ENCODE measurements around the gene MYO1E. TPM values are rescaled to one million over a fixed set of nuclear protein-coding genes. Genes with fewer than 3 reads are reported as not detected.

The MYO1E gene
- polyA plus RNA-seq, 1 experiment = 34.0 TPM

DNA sequence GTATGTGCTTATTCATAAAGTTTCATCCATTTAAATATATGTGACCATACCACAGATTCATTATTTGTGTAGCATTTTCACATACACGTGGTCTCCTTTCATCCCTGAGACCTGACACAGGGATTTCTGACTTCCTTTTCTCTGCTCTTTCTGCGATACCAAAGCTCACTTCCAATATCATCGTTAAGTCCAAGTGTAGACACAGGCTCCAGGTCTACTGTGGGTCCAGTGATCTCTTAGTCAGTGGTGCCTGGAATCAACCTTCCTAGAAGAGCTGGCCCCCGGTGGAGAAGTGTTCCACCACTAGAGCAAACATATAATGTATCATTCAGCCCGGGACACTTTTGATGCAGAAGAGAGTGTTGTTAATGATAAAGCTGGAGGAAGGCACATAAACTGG, 93.6 kb downstream of the MYO1E start:
- no peak for DNase-seq (ENCODE audit: low read depth)
- no peaks in the 10 kb centered on the region for H3K27me3 ChIP-seq (ENCODE audit: control insufficient read depth, insufficient read depth, low read length)
- no peak overlapping the region for H3K4me3 ChIP-seq (ENCODE audit: low read depth, low read length)
- ChIA-PET CTCF (no interaction called here), POLR2A (no interaction called here)
- H3K36me3 ChIP-seq (ENCODE audit: control insufficient read depth, insufficient read depth, low read length) = no peaks in the 10 kb centered on the region; the same call in 1 of the 2 replicates
- TF ChIP-seq, protein P1, sequence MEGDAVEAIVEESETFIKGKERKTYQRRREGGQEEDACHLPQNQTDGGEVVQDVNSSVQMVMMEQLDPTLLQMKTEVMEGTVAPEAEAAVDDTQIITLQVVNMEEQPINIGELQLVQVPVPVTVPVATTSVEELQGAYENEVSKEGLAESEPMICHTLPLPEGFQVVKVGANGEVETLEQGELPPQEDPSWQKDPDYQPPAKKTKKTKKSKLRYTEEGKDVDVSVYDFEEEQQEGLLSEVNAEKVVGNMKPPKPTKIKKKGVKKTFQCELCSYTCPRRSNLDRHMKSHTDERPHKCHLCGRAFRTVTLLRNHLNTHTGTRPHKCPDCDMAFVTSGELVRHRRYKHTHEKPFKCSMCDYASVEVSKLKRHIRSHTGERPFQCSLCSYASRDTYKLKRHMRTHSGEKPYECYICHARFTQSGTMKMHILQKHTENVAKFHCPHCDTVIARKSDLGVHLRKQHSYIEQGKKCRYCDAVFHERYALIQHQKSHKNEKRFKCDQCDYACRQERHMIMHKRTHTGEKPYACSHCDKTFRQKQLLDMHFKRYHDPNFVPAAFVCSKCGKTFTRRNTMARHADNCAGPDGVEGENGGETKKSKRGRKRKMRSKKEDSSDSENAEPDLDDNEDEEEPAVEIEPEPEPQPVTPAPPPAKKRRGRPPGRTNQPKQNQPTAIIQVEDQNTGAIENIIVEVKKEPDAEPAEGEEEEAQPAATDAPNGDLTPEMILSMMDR (IDR thresholded peaks at IDR 0.05; ENCODE audit: insufficient read depth, low read depth, low read length) = no peak

DNA sequence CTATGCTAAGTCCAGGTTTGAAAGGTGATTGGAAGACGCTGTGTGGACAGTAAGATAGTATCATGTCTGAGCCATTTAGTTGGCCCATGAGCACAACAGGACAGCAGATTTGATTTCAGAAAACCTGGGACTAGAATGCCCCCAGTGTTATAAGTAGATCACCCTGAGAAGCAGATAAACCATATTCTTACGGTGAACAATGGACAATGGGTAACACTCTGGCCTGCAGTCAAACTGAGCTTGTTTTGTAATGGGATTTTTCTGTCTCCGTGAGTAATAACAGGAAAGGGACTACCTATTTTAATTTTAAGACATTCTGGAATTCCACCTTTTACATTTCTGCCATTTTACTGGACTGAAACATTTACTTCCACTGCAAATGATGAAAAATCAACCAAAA, 94.6 kb downstream of the MYO1E start:
- no peak overlapping the region for H3K4me3 ChIP-seq (ENCODE audit: low read depth, low read length)
- TF ChIP-seq, protein P1 (IDR thresholded peaks at IDR 0.05; ENCODE audit: insufficient read depth, low read depth, low read length) = no peak
- DNase-seq (ENCODE audit: low read depth) = no peak
- H3K27me3 ChIP-seq (ENCODE audit: control insufficient read depth, insufficient read depth, low read length) = no peaks in the 10 kb centered on the region
- ChIA-PET POLR2A (interaction anchor here (0.6 kb wide), 1 partner anchor 1104 kb away, joined by 3 read pairs; no protein-coding TSS in a partner anchor), CTCF (no interaction called here)
- H3K36me3 ChIP-seq (ENCODE audit: control insufficient read depth, insufficient read depth, low read length) = no peaks in the 10 kb centered on the region; the same call in 1 of the 2 replicates

DNA sequence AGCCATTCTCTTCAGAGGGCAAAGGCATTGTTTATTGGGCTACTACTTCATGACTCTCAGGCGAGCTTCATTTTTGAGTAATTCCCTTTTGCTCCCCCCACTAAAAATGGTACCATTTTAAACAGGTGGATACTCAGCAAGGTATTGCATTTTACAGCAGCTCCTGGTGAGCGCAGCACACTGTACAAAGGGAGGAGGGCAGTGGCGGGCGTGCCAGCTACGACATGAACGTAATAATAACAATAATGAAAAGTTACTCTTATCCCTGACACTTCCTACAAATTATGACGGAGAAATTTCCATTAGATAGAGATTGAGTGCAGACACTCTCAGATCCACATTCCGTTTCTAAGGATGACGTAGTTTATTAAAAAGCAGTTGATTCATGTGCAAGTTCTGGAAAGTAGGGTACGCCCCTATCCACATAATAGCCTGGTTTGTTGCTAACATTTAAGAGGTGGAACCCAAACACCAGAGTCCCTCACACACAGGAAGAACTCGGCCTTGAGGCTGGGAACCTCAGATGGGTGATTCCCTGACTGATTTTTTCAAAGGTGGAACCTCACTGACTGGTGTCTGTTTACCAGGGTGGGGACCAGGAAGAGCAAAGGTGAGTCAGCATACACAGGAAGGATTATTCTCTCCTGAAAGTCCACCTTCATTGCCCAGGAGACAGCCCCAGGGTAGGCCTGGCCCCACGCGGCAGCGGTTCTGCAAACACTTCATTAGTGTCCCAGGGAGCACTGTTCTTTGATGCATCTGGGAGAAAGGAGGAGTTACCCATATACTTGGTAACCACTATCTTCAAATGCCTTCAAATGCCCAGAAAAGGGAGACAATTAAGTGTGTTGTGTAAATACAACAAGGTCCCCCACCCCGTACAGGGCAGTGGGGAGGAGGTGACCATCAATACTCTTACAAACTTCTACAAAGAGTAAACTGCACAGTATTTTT, 96.2 kb downstream of the MYO1E start:
- POLR2A ChIA-PET = no interaction called here
- Histone ChIP-seq H3K36me3 (ENCODE audit: control insufficient read depth, insufficient read depth, low read length) (no peaks in the 10 kb centered on the region; the same call in 1 of the 2 replicates), H3K27me3 (ENCODE audit: control insufficient read depth, insufficient read depth, low read length) (no peaks in the 10 kb centered on the region), H3K4me3 (ENCODE audit: low read depth, low read length) (no peak overlapping the region)
- CTCF ChIA-PET = no interaction called here
- TF ChIP-seq, protein P1 (IDR thresholded peaks at IDR 0.05; ENCODE audit: insufficient read depth, low read depth, low read length) = no peak
- no peak for DNase-seq (ENCODE audit: low read depth)

DNA sequence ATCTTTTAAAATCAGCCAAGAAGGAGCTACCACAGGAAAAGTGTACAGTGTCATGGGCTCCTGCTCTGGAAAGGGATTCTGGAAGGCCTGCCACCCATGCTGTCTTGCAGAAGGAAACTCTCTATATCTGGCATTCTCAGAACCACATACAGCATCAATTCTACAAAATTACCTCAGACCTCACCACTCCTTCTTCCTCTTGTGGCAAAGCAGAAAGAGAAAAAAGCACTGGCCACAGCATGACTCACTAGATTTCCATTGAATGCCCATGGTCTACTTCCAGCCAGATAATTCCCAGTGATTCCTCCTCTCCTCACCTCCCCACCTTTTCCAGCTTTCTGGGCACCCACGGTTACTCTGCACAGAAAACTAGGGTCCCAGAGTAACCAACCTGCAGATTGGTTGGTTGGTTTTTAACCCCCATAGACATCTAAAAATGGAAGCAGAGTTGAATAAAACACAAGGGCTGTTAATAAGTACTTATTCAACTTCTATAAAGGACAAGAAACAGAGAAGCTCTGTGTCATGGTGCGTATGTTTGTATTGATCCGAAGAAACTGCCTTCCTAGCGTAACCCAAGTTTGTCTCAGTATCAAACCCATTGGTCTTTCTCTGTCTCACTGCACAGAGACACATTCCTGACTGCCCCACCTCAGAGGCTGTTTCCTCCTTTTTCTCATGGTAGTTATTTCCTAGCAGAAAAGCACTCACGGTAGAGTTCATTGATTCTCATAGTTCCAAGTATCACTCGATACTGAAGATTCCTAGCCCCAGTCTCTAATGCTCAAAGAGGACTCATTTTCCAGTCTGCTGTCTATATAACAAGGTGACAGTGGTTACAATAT, 98.3 kb downstream of the MYO1E start:
- no peak overlapping the region for H3K4me3 ChIP-seq (ENCODE audit: low read depth, low read length)
- no peaks in the 10 kb centered on the region; the same call in 1 of the 2 replicates for H3K36me3 ChIP-seq (ENCODE audit: control insufficient read depth, insufficient read depth, low read length)
- ChIA-PET POLR2A (no interaction called here), CTCF (no interaction called here)
- no peaks in the 10 kb centered on the region for H3K27me3 ChIP-seq (ENCODE audit: control insufficient read depth, insufficient read depth, low read length)
- TF ChIP-seq, protein P1 (IDR thresholded peaks at IDR 0.05; ENCODE audit: insufficient read depth, low read depth, low read length) = no peak
- no peak for DNase-seq (ENCODE audit: low read depth)

DNA sequence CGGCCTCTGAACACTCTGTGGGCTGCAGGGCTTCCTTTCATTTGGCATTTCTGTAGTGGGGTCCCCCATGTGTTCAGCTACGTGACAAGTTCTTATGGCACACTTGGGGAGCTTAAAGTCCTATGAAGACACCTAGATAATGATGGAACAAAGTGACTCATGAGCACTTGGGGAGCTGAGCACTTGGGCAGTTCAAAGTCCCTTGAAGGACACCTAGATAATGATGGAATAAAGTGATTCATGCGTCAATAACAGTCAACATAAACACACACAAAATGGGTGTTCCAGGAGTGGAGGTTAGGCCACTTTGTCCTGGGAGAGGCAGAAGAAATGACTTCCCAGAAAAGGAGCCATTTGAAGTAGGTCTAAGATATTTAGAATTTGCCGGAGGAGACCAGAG, 99.4 kb downstream of the MYO1E start:
- ChIA-PET CTCF (interaction anchor here (0.7 kb wide), 1 partner anchor 42 kb away, joined by 3 read pairs; no protein-coding TSS in a partner anchor), POLR2A (no interaction called here)
- Histone ChIP-seq H3K4me3 (ENCODE audit: low read depth, low read length) (no peak overlapping the region), H3K36me3 (ENCODE audit: control insufficient read depth, insufficient read depth, low read length) (no peaks in the 10 kb centered on the region; the same call in 1 of the 2 replicates), H3K27me3 (ENCODE audit: control insufficient read depth, insufficient read depth, low read length) (no peaks in the 10 kb centered on the region)
- TF ChIP-seq, protein P1 (IDR thresholded peaks at IDR 0.05; ENCODE audit: insufficient read depth, low read depth, low read length) = no peak
- DNase-seq (ENCODE audit: low read depth) = no peak

Measured in BJ (cell line).